ENCODE data around the gene AGPAT2.

AGPAT2 gene

DNA sequence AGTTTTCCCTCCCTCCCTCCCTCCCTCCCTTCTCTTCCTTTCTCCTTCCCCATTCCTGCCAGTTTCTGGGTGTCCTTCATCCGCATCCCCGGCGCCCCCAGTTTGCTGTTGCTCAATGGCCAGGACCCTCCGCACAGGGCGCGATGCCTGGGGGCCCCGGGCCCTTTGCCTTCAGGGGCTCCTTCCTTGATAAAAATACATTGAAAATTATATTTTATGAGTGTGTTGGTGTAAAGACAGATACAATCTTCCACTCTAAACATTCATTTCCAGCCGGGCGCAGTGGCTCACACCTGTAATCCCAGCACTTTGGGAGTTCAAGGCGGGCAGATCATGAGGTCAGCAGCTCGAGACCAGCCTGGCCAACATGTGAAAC, 7.6 kb upstream of the AGPAT2 start:
- H3K4me1 ChIP-seq (ENCODE audit: control insufficient read depth, insufficient read depth, low read length) = no peaks in the 10 kb centered on the region
- no peak overlapping the region for H3K27ac ChIP-seq (ENCODE audit: extremely low read depth, low read depth, low read length)
- ChIA-PET POLR2A (interaction anchor here (0.6 kb wide), 1 partner anchor 767 kb away, joined by 4 read pairs; no protein-coding TSS in a partner anchor), CTCF (interaction anchor here (0.5 to 4.0 kb wide), 10 partner anchors 7 to 311 kb away, joined by 3 to 24 read pairs (median 4); partner anchors contain the start of gene AGPAT2)
- no peak overlapping the region for H3K4me3 ChIP-seq (ENCODE audit: low read depth, low read length)
- no peaks in the 10 kb centered on the region for H3K9me3 ChIP-seq (ENCODE audit: control insufficient read depth, insufficient read depth, low read depth, low read length)
- TF ChIP-seq ZNF335 (tag by site-specific recombination; conservative IDR thresholded peaks at IDR 0.05) (peak; percentile 48; the same call in 1 of the 2 replicates), ZNF391 (tag by site-specific recombination; IDR thresholded peaks at IDR 0.05; ENCODE audit: borderline replicate concordance, low read depth) (no peak), ZNF660 (tag by site-specific recombination; IDR thresholded peaks at IDR 0.05) (no peak)
- H3K36me3 ChIP-seq (ENCODE audit: control insufficient read depth in 2 of 2, insufficient read depth in 1 of 2, low read length in 2 of 2) = no peaks in the 10 kb centered on the region

DNA sequence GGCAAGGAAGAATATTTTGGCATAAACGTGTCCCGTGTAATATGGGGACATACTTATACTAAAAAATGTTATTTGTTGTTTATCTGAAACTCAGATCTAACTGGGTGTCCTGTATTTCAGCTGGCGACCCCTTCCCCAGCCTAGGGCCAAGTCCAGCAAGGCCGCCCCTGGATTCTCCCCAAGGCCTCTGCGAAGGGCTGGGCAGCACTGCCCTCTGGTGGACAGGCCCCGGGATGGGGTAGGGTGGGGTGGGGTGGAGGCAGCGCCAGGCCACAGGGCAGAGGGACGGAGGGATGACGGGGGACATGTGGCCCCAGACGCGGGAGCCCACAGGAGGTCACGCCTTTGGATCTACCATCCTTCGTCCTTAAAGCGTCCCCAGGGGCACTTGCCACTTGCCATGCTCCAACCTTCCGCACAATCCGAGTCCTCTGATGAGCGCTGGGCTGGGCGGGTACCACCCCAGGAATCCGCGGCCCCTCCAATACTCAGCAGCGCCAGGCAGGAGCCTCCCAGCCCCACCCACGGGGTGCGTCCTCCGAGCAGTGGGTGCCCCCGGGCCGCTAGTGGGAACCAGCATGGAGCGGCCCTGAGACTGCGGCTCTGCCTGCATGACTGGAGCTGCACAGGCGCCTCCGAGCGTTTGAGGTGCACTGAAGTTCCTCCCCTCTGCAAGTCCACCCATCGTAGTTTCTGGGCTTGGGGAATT, 7.1 kb upstream of the AGPAT2 start:
- Histone ChIP-seq H3K4me3 (ENCODE audit: low read depth, low read length) (no peak overlapping the region), H3K36me3 (ENCODE audit: control insufficient read depth in 2 of 2, insufficient read depth in 1 of 2, low read length in 2 of 2) (no peaks in the 10 kb centered on the region), H3K4me1 (ENCODE audit: control insufficient read depth, insufficient read depth, low read length) (no peaks in the 10 kb centered on the region), H3K9me3 (ENCODE audit: control insufficient read depth, insufficient read depth, low read depth, low read length) (no peaks in the 10 kb centered on the region), H3K27ac (ENCODE audit: extremely low read depth, low read depth, low read length) (no peak overlapping the region)
- CTCF ChIA-PET = interaction anchor here (0.6 to 4.0 kb wide), 20 partner anchors 7 to 341 kb away, joined by 3 to 24 read pairs (median 3); partner anchors contain the start of genes AGPAT2 and LCNL1
- POLR2A ChIA-PET = interaction anchor here (0.6 to 1.4 kb wide), 5 partner anchors 12 to 767 kb away, joined by 3 to 6 read pairs (median 4); no protein-coding TSS in a partner anchor
- TF ChIP-seq, protein P1, sequence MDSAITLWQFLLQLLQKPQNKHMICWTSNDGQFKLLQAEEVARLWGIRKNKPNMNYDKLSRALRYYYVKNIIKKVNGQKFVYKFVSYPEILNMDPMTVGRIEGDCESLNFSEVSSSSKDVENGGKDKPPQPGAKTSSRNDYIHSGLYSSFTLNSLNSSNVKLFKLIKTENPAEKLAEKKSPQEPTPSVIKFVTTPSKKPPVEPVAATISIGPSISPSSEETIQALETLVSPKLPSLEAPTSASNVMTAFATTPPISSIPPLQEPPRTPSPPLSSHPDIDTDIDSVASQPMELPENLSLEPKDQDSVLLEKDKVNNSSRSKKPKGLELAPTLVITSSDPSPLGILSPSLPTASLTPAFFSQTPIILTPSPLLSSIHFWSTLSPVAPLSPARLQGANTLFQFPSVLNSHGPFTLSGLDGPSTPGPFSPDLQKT (IDR thresholded peaks at IDR 0.05; ENCODE audit: borderline replicate concordance, low read depth, low read length) = no peak
- TF ChIP-seq ZNF426 (tag by site-specific recombination; IDR thresholded peaks at IDR 0.05) = no peak
- no peak for TF ChIP-seq IKZF3 (tag by site-specific recombination; IDR thresholded peaks at IDR 0.05)
- no peak for TF ChIP-seq ZNF701 (tag by site-specific recombination; IDR thresholded peaks at IDR 0.05)
- TF ChIP-seq, protein P2, sequence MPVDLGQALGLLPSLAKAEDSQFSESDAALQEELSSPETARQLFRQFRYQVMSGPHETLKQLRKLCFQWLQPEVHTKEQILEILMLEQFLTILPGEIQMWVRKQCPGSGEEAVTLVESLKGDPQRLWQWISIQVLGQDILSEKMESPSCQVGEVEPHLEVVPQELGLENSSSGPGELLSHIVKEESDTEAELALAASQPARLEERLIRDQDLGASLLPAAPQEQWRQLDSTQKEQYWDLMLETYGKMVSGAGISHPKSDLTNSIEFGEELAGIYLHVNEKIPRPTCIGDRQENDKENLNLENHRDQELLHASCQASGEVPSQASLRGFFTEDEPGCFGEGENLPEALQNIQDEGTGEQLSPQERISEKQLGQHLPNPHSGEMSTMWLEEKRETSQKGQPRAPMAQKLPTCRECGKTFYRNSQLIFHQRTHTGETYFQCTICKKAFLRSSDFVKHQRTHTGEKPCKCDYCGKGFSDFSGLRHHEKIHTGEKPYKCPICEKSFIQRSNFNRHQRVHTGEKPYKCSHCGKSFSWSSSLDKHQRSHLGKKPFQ (tag by site-specific recombination; IDR thresholded peaks at IDR 0.05) = no peak
- TF ChIP-seq, protein P3, sequence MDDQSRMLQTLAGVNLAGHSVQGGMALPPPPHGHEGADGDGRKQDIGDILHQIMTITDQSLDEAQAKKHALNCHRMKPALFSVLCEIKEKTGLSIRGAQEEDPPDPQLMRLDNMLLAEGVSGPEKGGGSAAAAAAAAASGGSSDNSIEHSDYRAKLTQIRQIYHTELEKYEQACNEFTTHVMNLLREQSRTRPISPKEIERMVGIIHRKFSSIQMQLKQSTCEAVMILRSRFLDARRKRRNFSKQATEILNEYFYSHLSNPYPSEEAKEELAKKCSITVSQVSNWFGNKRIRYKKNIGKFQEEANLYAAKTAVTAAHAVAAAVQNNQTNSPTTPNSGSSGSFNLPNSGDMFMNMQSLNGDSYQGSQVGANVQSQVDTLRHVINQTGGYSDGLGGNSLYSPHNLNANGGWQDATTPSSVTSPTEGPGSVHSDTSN (CRISPR knock-in tag; IDR thresholded peaks at IDR 0.05) = no peak
- no peak for TF ChIP-seq ZNF214 (tag by site-specific recombination; IDR thresholded peaks at IDR 0.05; ENCODE audit: borderline replicate concordance)
- no peak for TF ChIP-seq ZNF660 (tag by site-specific recombination; IDR thresholded peaks at IDR 0.05)
- TF ChIP-seq ZIC2 (tag by site-specific recombination; IDR thresholded peaks at IDR 0.05) = peak; percentile 46; the same call in 1 of the 2 replicates
- no peak for TF ChIP-seq ZNF768 (tag by site-specific recombination; IDR thresholded peaks at IDR 0.05)
- TF ChIP-seq SETDB1 (IDR thresholded peaks at IDR 0.05; ENCODE audit: insufficient read length, low read length) = no peak
- no peak for TF ChIP-seq GFI1B (tag by site-specific recombination; IDR thresholded peaks at IDR 0.05)
- no peak for TF ChIP-seq ZNF121 (tag by site-specific recombination; IDR thresholded peaks at IDR 0.05)
- peak; percentile 61 for TF ChIP-seq ZNF654 (tag by site-specific recombination; IDR thresholded peaks at IDR 0.05; ENCODE audit: low read depth)
- no peak for TF ChIP-seq ZNF341 (tag by site-specific recombination; IDR thresholded peaks at IDR 0.05; ENCODE audit: low read depth)
- no peak for TF ChIP-seq ZNF76 (tag by site-specific recombination; IDR thresholded peaks at IDR 0.05; ENCODE audit: borderline replicate concordance, low read depth)
- TF ChIP-seq ZNF239 (tag by site-specific recombination; IDR thresholded peaks at IDR 0.05) = no peak
- no peak for TF ChIP-seq ZNF629 (tag by site-specific recombination; IDR thresholded peaks at IDR 0.05)
- TF ChIP-seq, protein P4, sequence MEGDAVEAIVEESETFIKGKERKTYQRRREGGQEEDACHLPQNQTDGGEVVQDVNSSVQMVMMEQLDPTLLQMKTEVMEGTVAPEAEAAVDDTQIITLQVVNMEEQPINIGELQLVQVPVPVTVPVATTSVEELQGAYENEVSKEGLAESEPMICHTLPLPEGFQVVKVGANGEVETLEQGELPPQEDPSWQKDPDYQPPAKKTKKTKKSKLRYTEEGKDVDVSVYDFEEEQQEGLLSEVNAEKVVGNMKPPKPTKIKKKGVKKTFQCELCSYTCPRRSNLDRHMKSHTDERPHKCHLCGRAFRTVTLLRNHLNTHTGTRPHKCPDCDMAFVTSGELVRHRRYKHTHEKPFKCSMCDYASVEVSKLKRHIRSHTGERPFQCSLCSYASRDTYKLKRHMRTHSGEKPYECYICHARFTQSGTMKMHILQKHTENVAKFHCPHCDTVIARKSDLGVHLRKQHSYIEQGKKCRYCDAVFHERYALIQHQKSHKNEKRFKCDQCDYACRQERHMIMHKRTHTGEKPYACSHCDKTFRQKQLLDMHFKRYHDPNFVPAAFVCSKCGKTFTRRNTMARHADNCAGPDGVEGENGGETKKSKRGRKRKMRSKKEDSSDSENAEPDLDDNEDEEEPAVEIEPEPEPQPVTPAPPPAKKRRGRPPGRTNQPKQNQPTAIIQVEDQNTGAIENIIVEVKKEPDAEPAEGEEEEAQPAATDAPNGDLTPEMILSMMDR (tag by site-specific recombination; IDR thresholded peaks at IDR 0.05) = peak; percentile 69
- TF ChIP-seq ZNF777 (tag by site-specific recombination; IDR thresholded peaks at IDR 0.05; ENCODE audit: borderline replicate concordance) = no peak
- no peak for TF ChIP-seq ZNF555 (tag by site-specific recombination; conservative IDR thresholded peaks at IDR 0.05)
- TF ChIP-seq, protein P5, sequence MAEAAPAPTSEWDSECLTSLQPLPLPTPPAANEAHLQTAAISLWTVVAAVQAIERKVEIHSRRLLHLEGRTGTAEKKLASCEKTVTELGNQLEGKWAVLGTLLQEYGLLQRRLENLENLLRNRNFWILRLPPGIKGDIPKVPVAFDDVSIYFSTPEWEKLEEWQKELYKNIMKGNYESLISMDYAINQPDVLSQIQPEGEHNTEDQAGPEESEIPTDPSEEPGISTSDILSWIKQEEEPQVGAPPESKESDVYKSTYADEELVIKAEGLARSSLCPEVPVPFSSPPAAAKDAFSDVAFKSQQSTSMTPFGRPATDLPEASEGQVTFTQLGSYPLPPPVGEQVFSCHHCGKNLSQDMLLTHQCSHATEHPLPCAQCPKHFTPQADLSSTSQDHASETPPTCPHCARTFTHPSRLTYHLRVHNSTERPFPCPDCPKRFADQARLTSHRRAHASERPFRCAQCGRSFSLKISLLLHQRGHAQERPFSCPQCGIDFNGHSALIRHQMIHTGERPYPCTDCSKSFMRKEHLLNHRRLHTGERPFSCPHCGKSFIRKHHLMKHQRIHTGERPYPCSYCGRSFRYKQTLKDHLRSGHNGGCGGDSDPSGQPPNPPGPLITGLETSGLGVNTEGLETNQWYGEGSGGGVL (tag by site-specific recombination; IDR thresholded peaks at IDR 0.05) = no peak
- no peak for TF ChIP-seq ZFP3 (tag by site-specific recombination; IDR thresholded peaks at IDR 0.05; ENCODE audit: low read depth)
- no peak for TF ChIP-seq ZNF202 (tag by site-specific recombination; IDR thresholded peaks at IDR 0.05; ENCODE audit: borderline replicate concordance)
- no peak for TF ChIP-seq ZNF544 (tag by site-specific recombination; IDR thresholded peaks at IDR 0.05)
